Fibroblast of skin of scalp (primary cell): ENCODE results near the gene TRIP6.
"Not testable (repeated sequence)": the region's sequence is repeated elsewhere in the genome, so short reads cannot be mapped to it uniquely, and the experiment has no call there.

Experiments used
- DNase-seq: peaks from one replicate; pipeline ENCODE4 v3.0.0-alpha.2; 2013

TRIP6 gene

GRCh38 chr7:100891568-100892247 is 24.5 kb downstream of the TRIP6 start:
- DNase-seq = no peak

- DNase-seq = no peak
Observed at GRCh38 chr7:100892364-100893317, 25.5 kb downstream of the TRIP6 start.

- DNase-seq = no peak
Observed at GRCh38 chr7:100893318-100893895, 26.2 kb downstream of the TRIP6 start.

- no peak for DNase-seq
Observed at GRCh38 chr7:100893910-100894721, 26.9 kb downstream of the TRIP6 start.

GRCh38 chr7:100894860-100895700 is 27.9 kb downstream of the TRIP6 start:
- DNase-seq = no peak

GRCh38 chr7:100895701-100895955 is 28.4 kb downstream of the TRIP6 start, which contains the start of gene ACHE:
TSS of gene ACHE (minus strand) at chr7:100895888. CDS start at chr7:100894232, 1,656 bp downstream.
- no peak for DNase-seq

GRCh38 chr7:100895956-100896731 is 29.0 kb downstream of the TRIP6 start:
- DNase-seq = no peak

GRCh38 chr7:100896732-100897608 is 29.8 kb downstream of the TRIP6 start:
- DNase-seq = no peak

GRCh38 chr7:100897772-100898454 is 30.7 kb downstream of the TRIP6 start:
- no peak for DNase-seq

GRCh38 chr7:100899432-100899831 is 32.2 kb downstream of the TRIP6 start:
- DNase-seq = no peak

GRCh38 chr7:100900978-100901377 is 33.8 kb downstream of the TRIP6 start:
- no peak for DNase-seq

- no peak for DNase-seq
Observed at GRCh38 chr7:100901921-100902332, 34.7 kb downstream of the TRIP6 start.

- DNase-seq = no peak
Observed at GRCh38 chr7:100902638-100903037, 35.5 kb downstream of the TRIP6 start.

GRCh38 chr7:100908512-100908911 is 41.3 kb downstream of the TRIP6 start:
- no peak for DNase-seq

- DNase-seq = not testable (repeated sequence)
Observed at GRCh38 chr7:100910443-100910842, 43.3 kb downstream of the TRIP6 start.

- no peak for DNase-seq
Observed at GRCh38 chr7:100911484-100911883, 44.3 kb downstream of the TRIP6 start.

GRCh38 chr7:100914208-100914878 is 47.2 kb downstream of the TRIP6 start:
- DNase-seq = no peak

- no peak for DNase-seq
Observed at GRCh38 chr7:100914879-100915447, 47.8 kb downstream of the TRIP6 start.
